K562 (cell line): Measurements from ENCODE around the gene RACGAP1. TPM values are rescaled to one million over a fixed set of nuclear protein-coding genes. Genes with fewer than 3 reads are reported as not detected.

Source experiments
- ATAC-seq: fragments of 200-7000 bp; cut with Tn5 transposase; 3 replicates; pipeline ENCODE4 v1.9.1; 2020; ENCODE audit warnings: moderate library complexity
- BruUV-seq: library from RNA; stranded (reverse); fragments of 400-500 nt; replicated peaks from 2 replicates; lab custom pipeline; 2021; lab: Mats Ljungman, UMichigan
- CTCF ChIA-PET: fragments of 300-600 bp; formaldehyde crosslinking; extraction: SDS; loops from one replicate; lab custom pipeline; 2021; ENCODE audit warnings: low intra/inter-chr PET ratio; lab: Yijun Ruan, JAX
- POLR2A ChIA-PET: fragments of 300-600, 350-650 bp; sonication (Branson Sonifier 250); formaldehyde crosslinking; extraction: SDS; loops from one replicate; lab custom pipeline; 2021; ENCODE audit warnings: antibody characterized with exemption, inconsistent platforms; lab: Yijun Ruan, JAX
- DNase-seq, 4 experiments: peaks; one replicate each; pipeline versions ENCODE4 v3.0.0 to v3.0.0-alpha.2; 2011 to 2018; ENCODE audit warnings: low spot score in 3 of 4, mixed read lengths in 3 of 4; ENCODE audit errors: extremely low read depth in 1 of 4
- FAIRE-seq: peaks from 2 replicates; lab custom pipeline; 2011; peaks lifted over from hg19 to GRCh38; lab: Jason Lieb, UNC
- H2AFZ ChIP-seq: 2 replicates; pipeline ENCODE4 v1.6.0; 2011; ENCODE audit warnings: low read depth, low read length, control low read depth, inconsistent platforms
- H3K27ac ChIP-seq: fragments of 200-600 bp; 3 replicates; pipeline ENCODE4 v1.8.0; 2011; ENCODE audit warnings: low read depth, mild to moderate bottlenecking, control low read depth, inconsistent platforms, low read length, moderate library complexity, mixed read lengths; ENCODE audit errors: extremely low read depth
- H3K27me3 ChIP-seq, 2 experiments: fragments of 300-600 bp in 1 of 2; 2 replicates in 1 of 2; 3 replicates in 1 of 2; pipeline versions ENCODE4 v1.6.0 to v1.8.0; 2011; ENCODE audit warnings: inconsistent platforms in 2 of 2, low read length in 2 of 2, mild to moderate bottlenecking in 1 of 2, mixed read lengths in 1 of 2, moderate library complexity in 1 of 2; ENCODE audit not compliant: control insufficient read depth in 2 of 2, insufficient read depth in 2 of 2
- H3K36me3 ChIP-seq: fragments of 300-600 bp; 3 replicates; pipeline ENCODE4 v1.8.0; 2011; ENCODE audit warnings: mild to moderate bottlenecking, low read length, inconsistent platforms; ENCODE audit not compliant: control insufficient read depth, insufficient read depth
- H3K4me1 ChIP-seq, 2 experiments: fragments of 200-600 bp in 1 of 2; replicated peaks in 1 of 2; 2 replicates in 1 of 2; 3 replicates in 1 of 2; pipeline versions ENCODE4 v1.5.1 to v1.8.0; 2011; ENCODE audit warnings: inconsistent platforms in 2 of 2, low read length in 2 of 2, mild to moderate bottlenecking in 1 of 2, mixed read lengths in 1 of 2, moderate library complexity in 1 of 2; ENCODE audit not compliant: control insufficient read depth in 2 of 2, insufficient read depth in 2 of 2
- H3K4me2 ChIP-seq: 2 replicates; pipeline ENCODE4 v1.6.1; 2011; ENCODE audit warnings: low read length, control low read depth, inconsistent platforms, mixed read lengths; ENCODE audit not compliant: insufficient read depth
- H3K4me3 ChIP-seq: fragments of 200-600 bp; sonication (generic), shearing (Covaris generic); 2 replicates; pipeline ENCODE4 v1.5.1; 2016; ENCODE audit warnings: control low read depth, inconsistent platforms
- H3K79me2 ChIP-seq: fragments of 200-600 bp; 3 replicates; pipeline ENCODE4 v1.8.0; 2011; ENCODE audit warnings: low read length, inconsistent platforms; ENCODE audit not compliant: control insufficient read depth, insufficient read depth
- H3K9ac ChIP-seq, 2 experiments: 2 replicates each; pipeline versions ENCODE4 v1.6.0 to v1.6.1; 2011; ENCODE audit warnings: low read depth in 2 of 2, low read length in 2 of 2, control low read depth in 1 of 2, inconsistent platforms in 1 of 2, mild to moderate bottlenecking in 1 of 2, mixed read lengths in 1 of 2; ENCODE audit not compliant: insufficient read depth in 1 of 2
- H3K9me1 ChIP-seq: one replicate; pipeline ENCODE4 v1.6.0; 2011; ENCODE audit warnings: inconsistent platforms, mild to moderate bottlenecking, low read length, moderate library complexity; ENCODE audit not compliant: control insufficient read depth, insufficient read depth
- H3K9me3 ChIP-seq: replicated peaks from 2 replicates; pipeline ENCODE4 v1.5.1; 2011; ENCODE audit warnings: low read depth, low read length, inconsistent platforms; ENCODE audit not compliant: control insufficient read depth, insufficient read depth
- H4K20me1 ChIP-seq: replicated peaks from 2 replicates; pipeline ENCODE4 v1.6.1; 2011; ENCODE audit warnings: low read length, inconsistent platforms, mixed read lengths; ENCODE audit not compliant: control insufficient read depth, insufficient read depth
- BCOR ChIP-seq: fragments of 450-650 bp; IDR thresholded peaks from 2 replicates; pipeline ENCODE4 v1.6.1; 2016
- ELK3 ChIP-seq: fragments of 450-650 bp; formaldehyde crosslinking; IDR thresholded peaks from 2 replicates; pipeline ENCODE4 v1.4.0; 2020; ENCODE audit warnings: mild to moderate bottlenecking
- IRF2 ChIP-seq: sonication (generic); formaldehyde crosslinking; IDR thresholded peaks from 2 replicates; pipeline ENCODE4 v1.8.1; 2022; ENCODE audit warnings: mild to moderate bottlenecking, missing genetic modification reagents
- KDM1A ChIP-seq, 2 experiments: fragments of 450-650 bp; IDR thresholded peaks; 2 replicates each; pipeline ENCODE4 v1.6.1; 2016; ENCODE audit warnings: mild to moderate bottlenecking in 2 of 2
- MCM2 ChIP-seq: fragments of 450-650 bp; IDR thresholded peaks from 2 replicates; pipeline ENCODE4 v1.6.1; 2017; ENCODE audit warnings: low read depth, mild to moderate bottlenecking
- PBX2 ChIP-seq, 2 experiments: IDR thresholded peaks in 1 of 2; conservative IDR thresholded peaks in 1 of 2; 2 replicates each; pipeline ENCODE4 v1.6.1; 2016; ENCODE audit warnings: low read depth in 2 of 2, mild to moderate bottlenecking in 1 of 2, missing compliant biosample characterization in 1 of 2, missing genetic modification characterization in 1 of 2, moderate library complexity in 1 of 2
- RBM25 ChIP-seq: fragments of 200-400 bp; formaldehyde crosslinking; IDR thresholded peaks from 2 replicates; pipeline ENCODE4 v1.6.1; 2018; ENCODE audit warnings: low read length, low read depth, moderate library complexity; ENCODE audit not compliant: severe bottlenecking
- RBM34 ChIP-seq: fragments of 200-400 bp; formaldehyde crosslinking; IDR thresholded peaks from 2 replicates; pipeline ENCODE4 v1.6.1; 2018; ENCODE audit warnings: low read length, borderline replicate concordance; ENCODE audit not compliant: insufficient read depth
- SMARCA5 ChIP-seq: fragments of 450-650 bp; IDR thresholded peaks from 2 replicates; pipeline ENCODE4 v1.6.1; 2016
- ZBTB33 ChIP-seq: sonication (generic); formaldehyde crosslinking; IDR thresholded peaks from 2 replicates; pipeline ENCODE4 v1.8.1; 2023; ENCODE audit warnings: mild to moderate bottlenecking, missing genetic modification reagents
- ZFP36 ChIP-seq: fragments of 150-350 bp; IDR thresholded peaks from 2 replicates; pipeline ENCODE4 v1.6.1; 2018; ENCODE audit warnings: low read length, low read depth; ENCODE audit not compliant: partially characterized antibody
- ZNF584 ChIP-seq: fragments of 200-800 bp; sonication (Bioruptor generic); IDR thresholded peaks from 2 replicates; pipeline ENCODE4 v1.6.1; 2016; ENCODE audit warnings: low read depth, mild to moderate bottlenecking, missing genetic modification characterization, missing compliant biosample characterization
- WGBS: fragments of 100-300 bp; shearing (Covaris generic); methylation state at CpG from one replicate; pipeline ENCODE4 v1.1.6; 2016; ENCODE audit warnings: low coverage, mixed read lengths; ENCODE audit not compliant: insufficient coverage; ENCODE audit errors: missing lambda C conversion rate; 5-methylcytosine and 5-hydroxymethylcytosine counted together
- in situ Hi-C: fragments of 300-500 bp; cut with MboI; formaldehyde crosslinking; loops from 4 replicates; pipeline ENCODE4 v1.15.0; 2018; ENCODE audit warnings: inconsistent platforms, mixed read lengths
- intact Hi-C: fragments of 100-400 bp; cut with micrococcal nuclease; formaldehyde crosslinking; loops from 2 replicates; pipeline ENCODE4 v1.14.2; 2022
- polyA plus RNA-seq, 8 experiments: library from polyadenylated mRNA; depleted of rRNA in 4 of 8; stranded (reverse) in 5 of 8; unstranded in 3 of 8; fragments of >200 nt; fragmentation: Nextera tagmentation in 2 of 8; fragmentation: Illumina TruSeq in 1 of 8; extraction: Ambion mirVana in 2 of 8; extraction: Trizol in 1 of 8; gene quantifications; 2 replicates each; pipeline versions ENCODE4 v1.2.1 to v1.2.3, GENCODE V29; 2011 to 2014; ENCODE audit warnings: inconsistent platforms in 1 of 8, missing spikeins in 1 of 8
- total RNA-seq, 7 experiments: library from RNA; depleted of rRNA in 6 of 7; stranded (reverse); fragments of >200 nt in 6 of 7; fragmentation: Illumina TruSeq in 2 of 7; extraction: Trizol in 2 of 7; gene quantifications; 2 replicates each; pipeline versions ENCODE4 v1.2.1 to v1.2.3, GENCODE V29; 2011 to 2021; ENCODE audit warnings: low replicate concordance in 1 of 7

RACGAP1 gene
- total and polyA plus RNA-seq, 9 of the 15 experiments (the other 6 are each of a cell fraction or from before 2014, with no cell fraction given): 56.4 to 92.9 (median 71.8) TPM

- FAIRE-seq (no peak), ATAC-seq (no peak; the same call in 1 of the 3 replicates), DNase-seq (no peak)
- no TSS peak for BruUV-seq
- Histone ChIP-seq H3K4me1 (peaks cover 0 to 20% of the 10 kb centered on the region in 2 experiments; a peak in 1 of 5 replicates), H3K9ac (no peak overlapping the region), H3K27me3 (peaks cover 11 to 50% of the 10 kb centered on the region in 2 experiments; a peak in 4 of 5 replicates), H3K9me1 (no peaks in the 10 kb centered on the region), H3K27ac (no peak overlapping the region), H3K4me2 (no peak overlapping the region), H3K4me3 (no peak overlapping the region), H3K36me3 (no peaks in the 10 kb centered on the region), H2AFZ (no peak overlapping the region), H3K79me2 (no peaks in the 10 kb centered on the region), H3K9me3 (no peaks in the 10 kb centered on the region), H4K20me1 (no peaks in the 10 kb centered on the region)
- in situ Hi-C loops: no loop called here
- WGBS: 54% methylated on average over 28 of the region's 53 CpGs
- ChIA-PET CTCF (no interaction called here), POLR2A (interaction anchor here (0.6 to 0.8 kb wide), 2 partner anchors 143 to 528 kb away, joined by 3 read pairs; no protein-coding TSS in a partner anchor)
- intact Hi-C loops: no loop called here
- no peak for TF ChIP-seq ZNF584 (CRISPR knock-in tag)
- no peak for TF ChIP-seq ELK3 (CRISPR knock-in tag)
- TF ChIP-seq KDM1A (IDR thresholded peaks at IDR 0.05): peak in 1 of 2 experiments; percentile 34; a peak in 1 of 4 replicates
- peak; percentile 63; the same call in 1 of the 2 replicates for TF ChIP-seq BCOR
- no peak for TF ChIP-seq MCM2
- no peak for TF ChIP-seq PBX2 (CRISPR knock-in tag; IDR thresholded peaks at IDR 0.05; ENCODE audit: low read depth)
- no peak for TF ChIP-seq PBX2 (tag; conservative IDR thresholded peaks at IDR 0.05; ENCODE audit: low read depth)
- no peak for TF ChIP-seq IRF2 (CRISPR knock-in tag)
- TF ChIP-seq ZBTB33: peak; percentile 70; the same call in 1 of the 2 replicates
- peak; percentile 74 for TF ChIP-seq RBM25
- 0 out of 2 replicates have a peak, but pooled peaks have one; percentile 29 for TF ChIP-seq SMARCA5
- peak; percentile 79 for TF ChIP-seq ZFP36
- TF ChIP-seq RBM34: no peak
These were observed 70.1 kb downstream of the RACGAP1 start for GRCh38 chr12:49954863-49955830.
